ENCODE results near the gene PARP12. TPM values are rescaled to one million over a fixed set of nuclear protein-coding genes. Genes with fewer than 3 reads are reported as not detected.

The PARP12 gene
- polyA plus RNA-seq, 3 donors = 11.3 to 24.3 (median 17.7) TPM

- no peak overlapping the region for H3K27ac ChIP-seq (ENCODE audit: low read depth, low read length)
- WGBS, 3 donors = 92 to 94% (median 92%) methylated on average over 2 of the region's 2 CpGs
Observed at GRCh38 chr7:140061607-140061930, 1.2 kb downstream of the PARP12 start.

- 51 to 64% (median 57%) methylated on average over 11 of the region's 11 CpGs for WGBS, 3 donors
- no peak overlapping the region for H3K27ac ChIP-seq (ENCODE audit: low read depth, low read length)
Observed at GRCh38 chr7:140060788-140061606, 1.8 kb downstream of the PARP12 start.

- WGBS, 3 donors = 75 to 88% (median 86%) methylated on average over 3 of the region's 3 CpGs
- H3K27ac ChIP-seq (ENCODE audit: low read depth, low read length) = no peak overlapping the region
Observed at GRCh38 chr7:140060243-140060630, 2.5 kb downstream of the PARP12 start.

GRCh38 chr7:140059273-140060242 is 3.2 kb downstream of the PARP12 start:
- H3K27ac ChIP-seq (ENCODE audit: low read depth, low read length) = no peak overlapping the region
- 35 to 77% (median 74%) methylated on average over 12 of the region's 12 CpGs for WGBS, 3 donors

- 76 to 84% (median 77%) methylated on average over 7 of the region's 7 CpGs for WGBS, 3 donors
- no peak overlapping the region for H3K27ac ChIP-seq (ENCODE audit: low read depth, low read length)
Observed at GRCh38 chr7:140058517-140058916, 4.2 kb downstream of the PARP12 start.

GRCh38 chr7:140057143-140057535 is 5.6 kb downstream of the PARP12 start:
- no peak overlapping the region for H3K27ac ChIP-seq (ENCODE audit: low read depth, low read length)
- 91 to 98% (median 94%) methylated on average over 3 of the region's 3 CpGs for WGBS, 3 donors

- H3K27ac ChIP-seq (ENCODE audit: low read depth, low read length) = no peak overlapping the region
- WGBS, 3 donors = 93 to 97% (median 95%) methylated on average over 5 of the region's 5 CpGs
Observed at GRCh38 chr7:140056431-140057142, 6.2 kb downstream of the PARP12 start.

- 98 to 100% (median 100%) methylated on average over 2 of the region's 2 CpGs for whole genome bisulfite sequencing, 3 donors
Observed at GRCh38 chr7:140055833-140056232, 6.9 kb downstream of the PARP12 start.

GRCh38 chr7:140054751-140055150 is 8.0 kb downstream of the PARP12 start:
- H3K27ac ChIP-seq (ENCODE audit: low read depth, low read length) = no peak overlapping the region
- WGBS, 3 donors = 82 to 87% (median 87%) methylated on average over 4 of the region's 4 CpGs

More at GRCh38 chr7:140055833-140056232, 6.9 kb downstream of the PARP12 start:
- H3K27ac ChIP-seq (ENCODE audit: low read depth, low read length) = no peak overlapping the region

- no peak overlapping the region for H3K27ac ChIP-seq (ENCODE audit: low read depth, low read length)
- WGBS, 3 donors = 51 to 87% (median 85%) methylated on average over 3 of the region's 3 CpGs
Observed at GRCh38 chr7:140053812-140054539, 8.8 kb downstream of the PARP12 start.

- H3K27ac ChIP-seq (ENCODE audit: low read depth, low read length) = no peak overlapping the region
Observed at GRCh38 chr7:140051820-140052219, 10.9 kb downstream of the PARP12 start.

GRCh38 chr7:140050100-140050499 is 12.7 kb downstream of the PARP12 start:
- WGBS, 3 donors = 57 to 91% (median 78%) methylated on average over 3 of the region's 3 CpGs

GRCh38 chr7:140049339-140050024 is 13.3 kb downstream of the PARP12 start:
- 65 to 71% (median 69%) methylated on average over 5 of the region's 5 CpGs for WGBS, 3 donors

More at GRCh38 chr7:140050100-140050499, 12.7 kb downstream of the PARP12 start:
- no peak overlapping the region for H3K27ac ChIP-seq (ENCODE audit: low read depth, low read length)

GRCh38 chr7:140048989-140049338 is 13.8 kb downstream of the PARP12 start:
- 31 to 68% (median 52%) methylated on average over 1 of the region's 1 CpG for WGBS, 3 donors
- H3K27ac ChIP-seq (ENCODE audit: low read depth, low read length) = no peak overlapping the region

More at GRCh38 chr7:140049339-140050024, 13.3 kb downstream of the PARP12 start:
- no peak overlapping the region for H3K27ac ChIP-seq (ENCODE audit: low read depth, low read length)

- H3K27ac ChIP-seq (ENCODE audit: low read depth, low read length) = no peak overlapping the region
- WGBS, 3 donors = 93 to 99% (median 97%) methylated on average over 4 of the region's 4 CpGs
Observed at GRCh38 chr7:140048138-140048537, 14.6 kb downstream of the PARP12 start.

GRCh38 chr7:140047197-140047596 is 15.6 kb downstream of the PARP12 start:
- WGBS, 3 donors = 90 to 98% (median 97%) methylated on average over 3 of the region's 3 CpGs
- no peak overlapping the region for H3K27ac ChIP-seq (ENCODE audit: low read depth, low read length)

- WGBS, 3 donors = 24 to 81% (median 70%) methylated on average over 6 of the region's 6 CpGs
- H3K27ac ChIP-seq (ENCODE audit: low read depth, low read length) = no peak overlapping the region
Observed at GRCh38 chr7:140045697-140046096, 17.1 kb downstream of the PARP12 start.

- WGBS, 3 donors = 95 to 98% (median 96%) methylated on average over 6 of the region's 6 CpGs
- no peak overlapping the region for H3K27ac ChIP-seq (ENCODE audit: low read depth, low read length)
Observed at GRCh38 chr7:140044251-140044650, 18.5 kb downstream of the PARP12 start.

Measured in adipose tissue (tissue), 3 donors.